ENCODE measurements around the gene KLHL29.
"Not testable (repeated sequence)": the region's sequence is repeated elsewhere in the genome, so short reads cannot be mapped to it uniquely, and the experiment has no call there.

DNA sequence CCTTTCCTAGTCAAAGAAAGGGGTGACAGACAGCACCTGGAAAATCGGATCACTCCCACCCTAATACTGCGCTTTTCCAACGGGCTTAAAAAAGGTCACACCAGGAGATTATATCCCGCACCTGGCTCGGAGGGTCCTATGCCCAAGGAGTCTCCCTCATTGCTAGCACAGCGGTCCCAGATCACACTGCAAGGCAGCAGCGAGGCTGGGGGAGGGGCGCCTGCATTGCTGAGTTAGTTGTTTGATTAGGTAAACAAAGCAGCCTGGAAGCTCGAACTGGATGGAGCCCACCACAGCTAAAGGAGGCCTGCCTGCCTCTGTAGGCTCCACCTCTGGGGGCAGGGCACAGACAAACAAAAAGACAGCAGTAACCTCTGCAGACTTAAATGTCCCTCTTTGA is 351.8 kb downstream of the KLHL29 start:
- not testable (repeated sequence) for TF ChIP-seq CTCF (conservative IDR thresholded peaks at IDR 0.05; ENCODE audit: low read depth, low read length); EZH2phosphoT487 (IDR thresholded peaks at IDR 0.05; ENCODE audit: borderline replicate concordance, low read length)
